Neural progenitor cell (in vitro differentiated cells): Measurements from ENCODE around the gene PDCD7.

ENCODE experiments used
- CTCF ChIP-seq: fragments of 200-600 bp; sonication (generic); IDR thresholded peaks from 2 replicates; pipeline ENCODE4 v1.5.1; 2017; ENCODE audit warnings: antibody characterized with exemption, mild to moderate bottlenecking
- EZH2 ChIP-seq: fragments of 200-600 bp; sonication (generic); IDR thresholded peaks from 2 replicates; pipeline ENCODE4 v1.6.1; 2017; ENCODE audit warnings: antibody characterized with exemption, mild to moderate bottlenecking, moderate library complexity
- EZH2phosphoT487 ChIP-seq: fragments of 200-600 bp; sonication (generic); IDR thresholded peaks from 2 replicates; pipeline ENCODE4 v1.6.1; 2017; ENCODE audit warnings: antibody characterized with exemption

DNA sequence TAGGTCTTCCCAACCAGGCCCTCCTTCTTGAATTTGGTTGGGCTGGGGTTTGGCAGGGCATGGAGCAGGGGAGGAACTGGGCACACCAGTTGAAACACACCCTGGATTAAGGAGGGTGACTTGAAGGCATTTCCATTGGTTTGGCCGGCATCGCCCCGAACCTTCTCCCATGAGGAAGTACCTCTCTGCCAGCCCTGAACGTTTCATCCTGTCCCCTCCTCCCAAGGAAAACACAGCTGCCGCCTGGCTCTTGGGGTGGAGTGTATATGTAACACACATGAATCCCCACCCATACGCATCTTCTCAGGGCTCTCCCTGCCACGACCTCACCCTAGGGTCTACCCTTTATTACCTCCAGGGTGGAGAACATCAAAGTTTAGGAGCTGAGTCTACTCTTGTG, 33.2 kb downstream of the PDCD7 start:
- no peak for TF ChIP-seq EZH2
- TF ChIP-seq CTCF = no peak
- no peak for TF ChIP-seq EZH2phosphoT487
